ENCODE results near the gene POLE. TPM values are rescaled to one million over a fixed set of nuclear protein-coding genes. Genes with fewer than 3 reads are reported as not detected.
A peak's percentile ranks its signal among the peaks of the same experiment; 100 is the strongest.

Gene POLE
- total RNA-seq, 1 donor from 2014 or later = 44.7 TPM

- Mint-ChIP-seq H3K4me3 (ENCODE audit: unreplicated experiment) (no peak overlapping the region), H3K4me1 (ENCODE audit: low read depth) (no peaks in the 10 kb centered on the region), H3K27ac (ENCODE audit: unreplicated experiment) (no peak overlapping the region), H3K9me3 (ENCODE audit: low read depth) (no peaks in the 10 kb centered on the region), H3K27me3 (ENCODE audit: low read depth) (no peaks in the 10 kb centered on the region), H3K36me3 (ENCODE audit: low read depth) (peaks cover 44% of the 10 kb centered on the region)
- DNase-seq (ENCODE audit: low spot score) = no peak
- peak; percentile 86 for TF ChIP-seq CTCF (IDR thresholded peaks at IDR 0.05)
Observed at GRCh38 chr12:132638541-132639408, 48.4 kb downstream of the POLE start.

- TF ChIP-seq CTCF (IDR thresholded peaks at IDR 0.05) = no peak
- H3K36me3 Mint-ChIP-seq (ENCODE audit: low read depth) = peaks cover 42% of the 10 kb centered on the region
- no peaks in the 10 kb centered on the region for H3K9me3 Mint-ChIP-seq (ENCODE audit: low read depth)
- H3K27me3 Mint-ChIP-seq (ENCODE audit: low read depth) = no peaks in the 10 kb centered on the region
- no peaks in the 10 kb centered on the region for H3K4me1 Mint-ChIP-seq (ENCODE audit: low read depth)
- no peak for DNase-seq (ENCODE audit: low spot score)
- H3K4me3 Mint-ChIP-seq (ENCODE audit: unreplicated experiment) = no peak overlapping the region
- no peak overlapping the region for H3K27ac Mint-ChIP-seq (ENCODE audit: unreplicated experiment)
Observed at GRCh38 chr12:132637811-132638210, 49.3 kb downstream of the POLE start.

- Mint-ChIP-seq H3K4me1 (ENCODE audit: low read depth) (no peaks in the 10 kb centered on the region), H3K27me3 (ENCODE audit: low read depth) (no peaks in the 10 kb centered on the region), H3K4me3 (ENCODE audit: unreplicated experiment) (no peak overlapping the region), H3K9me3 (ENCODE audit: low read depth) (no peaks in the 10 kb centered on the region), H3K27ac (ENCODE audit: unreplicated experiment) (no peak overlapping the region), H3K36me3 (ENCODE audit: low read depth) (peaks cover 44% of the 10 kb centered on the region)
- TF ChIP-seq CTCF (IDR thresholded peaks at IDR 0.05) = no peak
- DNase-seq (ENCODE audit: low spot score) = peak; percentile 85
Observed at GRCh38 chr12:132635076-132635955, 51.8 kb downstream of the POLE start.

GRCh38 chr12:132634411-132634990 lies 52.6 kb downstream of the POLE start:
- Mint-ChIP-seq H3K4me3 (ENCODE audit: unreplicated experiment) (no peak overlapping the region), H3K4me1 (ENCODE audit: low read depth) (no peaks in the 10 kb centered on the region), H3K36me3 (ENCODE audit: low read depth) (peaks cover 51% of the 10 kb centered on the region), H3K27me3 (ENCODE audit: low read depth) (no peaks in the 10 kb centered on the region), H3K9me3 (ENCODE audit: low read depth) (no peaks in the 10 kb centered on the region), H3K27ac (ENCODE audit: unreplicated experiment) (no peak overlapping the region)
- peak; percentile 51 for DNase-seq (ENCODE audit: low spot score)
- no peak for TF ChIP-seq CTCF (IDR thresholded peaks at IDR 0.05)

GRCh38 chr12:132633901-132634300 lies 53.2 kb downstream of the POLE start:
- Mint-ChIP-seq H3K4me1 (ENCODE audit: low read depth) (no peaks in the 10 kb centered on the region), H3K27ac (ENCODE audit: unreplicated experiment) (no peak overlapping the region), H3K4me3 (ENCODE audit: unreplicated experiment) (no peak overlapping the region), H3K36me3 (ENCODE audit: low read depth) (peaks cover 56% of the 10 kb centered on the region), H3K9me3 (ENCODE audit: low read depth) (no peaks in the 10 kb centered on the region), H3K27me3 (ENCODE audit: low read depth) (no peaks in the 10 kb centered on the region)
- DNase-seq (ENCODE audit: low spot score) = peak; percentile 61
- TF ChIP-seq CTCF (IDR thresholded peaks at IDR 0.05) = no peak

Measured in chondrocyte (in vitro differentiated cells).